CD8-positive, alpha-beta memory T cell (primary cell): ENCODE data around the gene WDFY2. TPM values are rescaled to one million over a fixed set of nuclear protein-coding genes. Genes with fewer than 3 reads are reported as not detected.

Experiments
- CTCF ChIA-PET: fragments of 350-600 bp; sonication (Branson Sonifier 250); formaldehyde crosslinking; loops from one replicate; lab custom pipeline; 2021; ENCODE audit warnings: antibody characterized with exemption; lab: Charles Lee
- POLR2A ChIA-PET: fragments of 350-600 bp; sonication (Branson Sonifier 250); formaldehyde crosslinking; loops from one replicate; lab custom pipeline; 2021; ENCODE audit warnings: antibody characterized with exemption; lab: Charles Lee
- DNase-seq, 5 donors: peaks; one replicate each; pipeline versions ENCODE4 v3.0.0 to v3.0.0-alpha.2; 2020 to 2022; ENCODE audit warnings: mixed read lengths in 1 of 5
- H3K27ac ChIP-seq: one replicate; pipeline ENCODE4 v1.7.0; 2013; ENCODE audit warnings: low read depth, mild to moderate bottlenecking, low read length, moderate library complexity
- H3K27me3 ChIP-seq: 2 replicates; pipeline ENCODE4 v1.7.0; 2013; ENCODE audit warnings: low read length, mild to moderate bottlenecking; ENCODE audit not compliant: insufficient read depth, poor library complexity, severe bottlenecking
- H3K36me3 ChIP-seq: 2 replicates; pipeline ENCODE4 v1.7.0; 2013; ENCODE audit warnings: mild to moderate bottlenecking, low read length, moderate library complexity; ENCODE audit not compliant: insufficient read depth
- H3K4me1 ChIP-seq: 2 replicates; pipeline ENCODE4 v1.7.0; 2013; ENCODE audit warnings: mild to moderate bottlenecking, low read length, moderate library complexity; ENCODE audit not compliant: insufficient read depth
- H3K4me3 ChIP-seq: 2 replicates; pipeline ENCODE4 v1.7.0; 2013; ENCODE audit warnings: mild to moderate bottlenecking, low read length
- H3K9me3 ChIP-seq: 2 replicates; pipeline ENCODE4 v1.7.0; 2013; ENCODE audit warnings: mild to moderate bottlenecking, low read length
- H3K27ac Mint-ChIP-seq, 8 donors: one replicate each; pipeline ENCODE4 v1.8.0; 2020 to 2021; ENCODE audit warnings: mixed read lengths in 8 of 8, mild to moderate bottlenecking in 6 of 8, inconsistent platforms in 3 of 8, moderate library complexity in 3 of 8
- H3K27me3 Mint-ChIP-seq, 2 donors: one replicate each; pipeline ENCODE4 v1.8.0; 2020 to 2021; ENCODE audit warnings: mixed read lengths in 2 of 2, mild to moderate bottlenecking in 1 of 2, moderate library complexity in 1 of 2
- H3K36me3 Mint-ChIP-seq, 3 donors: one replicate each; pipeline ENCODE4 v1.8.0; 2020 to 2021; ENCODE audit warnings: mixed read lengths in 3 of 3, inconsistent platforms in 1 of 3, mild to moderate bottlenecking in 1 of 3
- H3K4me1 Mint-ChIP-seq, 3 donors: one replicate each; pipeline ENCODE4 v1.8.0; 2020 to 2021; ENCODE audit warnings: mixed read lengths in 3 of 3, inconsistent platforms in 1 of 3, mild to moderate bottlenecking in 1 of 3
- H3K4me3 Mint-ChIP-seq, 7 donors: one replicate each; pipeline ENCODE4 v1.8.0; 2020 to 2021; ENCODE audit warnings: mixed read lengths in 7 of 7, mild to moderate bottlenecking in 6 of 7, moderate library complexity in 4 of 7, inconsistent platforms in 2 of 7
- H3K9me3 Mint-ChIP-seq, 5 donors: one replicate each; pipeline ENCODE4 v1.8.0; 2020 to 2022; ENCODE audit warnings: mixed read lengths in 5 of 5, mild to moderate bottlenecking in 3 of 5, moderate library complexity in 2 of 5, inconsistent platforms in 1 of 5
- polyA plus RNA-seq: library from polyadenylated mRNA; unstranded; fragments of 300-500 nt; fragmentation: Illumina TruSeq; gene quantifications from one replicate; pipeline ENCODE4 v1.2.3, GENCODE V29; 2021
- total RNA-seq, 2 experiments: library from RNA; stranded (reverse); gene quantifications; one replicate each; pipeline ENCODE4 v1.2.3, GENCODE V29; 2021

Gene WDFY2
- total and polyA plus RNA-seq, 3 experiments from 2014 or later, result 3.9 to 7.1 (median 6.1) TPM

- H3K27me3 Mint-ChIP-seq, result no peaks in the 10 kb centered on the region
- ChIA-PET CTCF (interaction anchor here (1.2 kb wide), 1 partner anchor 17 kb away, joined by 3 read pairs; no protein-coding TSS in a partner anchor), POLR2A (no interaction called here)
- H3K36me3 Mint-ChIP-seq, result peaks cover 24 to 69% (median 43%) of the 10 kb centered on the region in 3 donors
- peaks cover 3 to 16% (median 13%) of the 10 kb centered on the region in 5 donors for H3K9me3 Mint-ChIP-seq
- Histone ChIP-seq H3K4me1 (no peaks in the 10 kb centered on the region), H3K27me3 (no peaks in the 10 kb centered on the region), H3K36me3 (no peaks in the 10 kb centered on the region), H3K27ac (no peak overlapping the region), H3K9me3 (peaks cover 3% of the 10 kb centered on the region), H3K4me3 (no peak overlapping the region)
- H3K4me1 Mint-ChIP-seq, result no peaks in the 10 kb centered on the region
- H3K27ac Mint-ChIP-seq, result no peak overlapping the region
- DNase-seq, result no peak
- H3K4me3 Mint-ChIP-seq, result no peak overlapping the region
Measured at GRCh38 chr13:51747438-51748434, 163.5 kb downstream of the WDFY2 start.

DNA sequence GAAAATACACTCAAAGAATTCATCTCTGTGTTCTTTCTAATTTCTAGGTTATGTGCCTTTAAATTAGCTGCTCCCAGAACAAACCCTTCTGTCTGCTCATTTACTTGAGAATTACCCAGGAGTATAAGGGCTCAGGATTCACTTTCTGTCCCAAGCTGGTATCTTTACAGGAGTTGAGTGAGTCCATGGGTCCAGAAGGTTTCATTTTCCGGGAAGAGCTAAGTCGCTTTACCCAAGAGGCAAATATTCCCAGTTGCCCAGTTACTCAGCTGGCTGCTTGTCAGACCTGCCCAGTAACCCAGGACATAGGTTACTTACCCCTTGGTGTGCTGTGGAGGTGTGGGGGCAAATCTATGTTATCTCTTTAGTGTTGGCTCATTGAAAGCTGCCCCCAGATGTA is 172.4 kb downstream of the WDFY2 start:
- no peaks in the 10 kb centered on the region for H3K27me3 ChIP-seq
- no peak overlapping the region for H3K27ac ChIP-seq
- Mint-ChIP-seq H3K4me3 (no peak overlapping the region), H3K36me3 (peaks cover 9 to 86% (median 30%) of the 10 kb centered on the region in 3 donors), H3K9me3 (no peaks in the 10 kb centered on the region), H3K27ac (peak overlapping the region in 1 of 8 donors; percentile 38), H3K27me3 (no peaks in the 10 kb centered on the region), H3K4me1 (no peaks in the 10 kb centered on the region)
- POLR2A ChIA-PET, result no interaction called here
- no peaks in the 10 kb centered on the region for H3K9me3 ChIP-seq
- H3K4me3 ChIP-seq, result no peak overlapping the region
- no peaks in the 10 kb centered on the region for H3K4me1 ChIP-seq
- peaks cover 4% of the 10 kb centered on the region for H3K36me3 ChIP-seq
- DNase-seq, result no peak
- CTCF ChIA-PET, result no interaction called here

GRCh38 chr13:51758691-51759090 is 174.4 kb downstream of the WDFY2 start:
- Histone ChIP-seq H3K27ac (no peak overlapping the region), H3K9me3 (no peaks in the 10 kb centered on the region), H3K27me3 (no peaks in the 10 kb centered on the region), H3K36me3 (peaks cover 4% of the 10 kb centered on the region), H3K4me3 (no peak overlapping the region), H3K4me1 (no peaks in the 10 kb centered on the region)
- ChIA-PET POLR2A (no interaction called here), CTCF (interaction anchor here (1.1 to 1.3 kb wide), 4 partner anchors 8 to 304 kb away, joined by 3 to 5 read pairs (median 4); no protein-coding TSS in a partner anchor)
- no peak overlapping the region for H3K4me3 Mint-ChIP-seq
- DNase-seq, result no peak
- no peaks in the 10 kb centered on the region for H3K9me3 Mint-ChIP-seq
- no peaks in the 10 kb centered on the region for H3K4me1 Mint-ChIP-seq
- peaks cover 9 to 78% (median 28%) of the 10 kb centered on the region in 3 donors for H3K36me3 Mint-ChIP-seq
- peak overlapping the region in 1 of 8 donors; percentile 63 for H3K27ac Mint-ChIP-seq
- H3K27me3 Mint-ChIP-seq, result no peaks in the 10 kb centered on the region

- Mint-ChIP-seq H3K27me3 (no peaks in the 10 kb centered on the region), H3K4me3 (no peak overlapping the region), H3K36me3 (peaks cover 9 to 75% (median 25%) of the 10 kb centered on the region in 3 donors), H3K4me1 (peaks cover 4 to 5% (median 4%) of the 10 kb centered on the region in 3 donors), H3K27ac (peak overlapping the region in 1 of 8 donors; percentile 11), H3K9me3 (no peaks in the 10 kb centered on the region)
- Histone ChIP-seq H3K27me3 (no peaks in the 10 kb centered on the region), H3K4me3 (no peak overlapping the region), H3K9me3 (no peaks in the 10 kb centered on the region), H3K36me3 (peaks cover 4% of the 10 kb centered on the region), H3K4me1 (peaks cover 5% of the 10 kb centered on the region), H3K27ac (no peak overlapping the region)
- DNase-seq, result no peak
- ChIA-PET CTCF (interaction anchor here (1.1 to 1.3 kb wide), 3 partner anchors 9 to 305 kb away, joined by 3 to 4 read pairs (median 3); no protein-coding TSS in a partner anchor), POLR2A (no interaction called here)
Measured at GRCh38 chr13:51759240-51759639, 175.0 kb downstream of the WDFY2 start.

GRCh38 chr13:51760592-51760991 is 176.3 kb downstream of the WDFY2 start:
- Histone ChIP-seq H3K27me3 (no peaks in the 10 kb centered on the region), H3K36me3 (peaks cover 4% of the 10 kb centered on the region), H3K4me3 (no peak overlapping the region), H3K9me3 (no peaks in the 10 kb centered on the region), H3K4me1 (peaks cover 16% of the 10 kb centered on the region), H3K27ac (no peak overlapping the region)
- Mint-ChIP-seq H3K4me1 (peaks cover 16 to 18% (median 18%) of the 10 kb centered on the region in 3 donors), H3K27me3 (no peaks in the 10 kb centered on the region), H3K27ac (no peak overlapping the region), H3K36me3 (peaks cover 9 to 65% (median 22%) of the 10 kb centered on the region in 3 donors), H3K4me3 (no peak overlapping the region), H3K9me3 (no peaks in the 10 kb centered on the region)
- ChIA-PET CTCF (no interaction called here), POLR2A (interaction anchor here (0.5 kb wide), 1 partner anchor 53 kb away, joined by 3 read pairs; no protein-coding TSS in a partner anchor)
- DNase-seq, result no peak

DNA sequence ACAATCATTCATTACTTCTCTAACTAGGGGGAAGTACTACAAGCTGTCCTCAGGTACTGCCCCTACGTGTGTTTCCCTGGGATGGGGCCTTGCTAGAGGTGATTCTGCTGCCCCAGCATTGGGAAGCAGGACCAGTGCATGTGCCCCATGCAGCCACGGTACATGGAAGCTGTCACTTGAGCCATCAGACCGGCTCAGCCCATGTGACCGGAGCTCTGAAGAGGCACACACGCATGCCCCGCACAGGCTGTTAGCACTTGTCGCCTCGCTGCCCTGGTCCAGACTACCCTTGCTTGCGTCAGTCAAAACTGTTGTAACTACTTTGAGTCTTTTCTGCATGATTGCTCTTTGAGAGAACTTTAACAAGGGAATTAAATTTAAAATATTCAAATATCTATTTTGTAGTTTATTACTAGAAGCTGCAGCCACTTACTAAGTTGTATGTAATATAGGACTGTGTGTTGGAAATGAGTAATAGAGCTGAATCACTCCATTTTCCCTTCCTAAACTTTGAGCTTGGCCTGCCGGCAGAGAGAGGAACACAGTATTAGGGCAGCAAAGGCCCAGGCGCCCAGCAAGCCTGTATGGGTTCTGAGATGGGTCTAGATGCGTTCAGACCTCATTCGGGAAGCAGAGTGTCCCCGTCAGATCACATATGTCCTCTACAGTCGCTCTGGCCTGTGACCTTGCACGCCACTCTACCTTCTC is 177.5 kb downstream of the WDFY2 start:
- CTCF ChIA-PET, result no interaction called here
- POLR2A ChIA-PET, result no interaction called here
- peak overlapping the region in 5 of 8 donors; percentile 16 to 87 (median 50) for H3K27ac Mint-ChIP-seq

DNA sequence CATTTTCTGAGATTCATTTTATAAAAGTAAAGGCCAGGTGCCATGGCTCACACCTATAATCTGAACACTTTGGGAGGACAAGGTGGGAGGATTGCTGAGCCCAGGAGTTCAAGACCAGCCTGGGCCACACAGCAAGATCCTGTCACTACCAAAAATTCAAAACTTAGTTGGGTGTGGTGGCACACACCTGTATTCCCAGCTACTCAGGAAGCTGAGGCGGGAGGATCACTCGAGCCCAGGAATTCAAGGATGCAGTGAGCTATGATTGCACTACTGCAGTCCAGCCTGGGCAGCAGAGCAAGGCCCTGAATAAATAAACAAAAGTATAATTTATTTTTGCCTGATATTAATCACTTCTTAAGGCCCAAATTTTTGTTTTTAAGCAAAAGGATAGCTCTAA is 179.2 kb downstream of the WDFY2 start:
- Histone ChIP-seq H3K36me3 (peaks cover 4% of the 10 kb centered on the region), H3K4me3 (no peak overlapping the region), H3K9me3 (no peaks in the 10 kb centered on the region), H3K27me3 (no peaks in the 10 kb centered on the region), H3K27ac (no peak overlapping the region), H3K4me1 (peaks cover 16% of the 10 kb centered on the region)
- H3K27me3 Mint-ChIP-seq, result no peaks in the 10 kb centered on the region
- ChIA-PET CTCF (no interaction called here), POLR2A (interaction anchor here (0.7 kb wide), 1 partner anchor 309 kb away, joined by 4 read pairs; no protein-coding TSS in a partner anchor)
- peaks cover 17 to 20% (median 20%) of the 10 kb centered on the region in 3 donors for H3K4me1 Mint-ChIP-seq
- peaks cover 9 to 54% (median 17%) of the 10 kb centered on the region in 3 donors for H3K36me3 Mint-ChIP-seq
- H3K27ac Mint-ChIP-seq, result peak overlapping the region in 7 of 8 donors; percentile 32 to 96 (median 88)
- no peaks in the 10 kb centered on the region for H3K9me3 Mint-ChIP-seq
- no peak overlapping the region for H3K4me3 Mint-ChIP-seq
- DNase-seq, result no peak

More for the DNA sequence above, 177.5 kb downstream of the WDFY2 start:
- Histone ChIP-seq H3K27me3 (no peaks in the 10 kb centered on the region), H3K9me3 (no peaks in the 10 kb centered on the region), H3K36me3 (peaks cover 4% of the 10 kb centered on the region), H3K27ac (no peak overlapping the region), H3K4me3 (no peak overlapping the region), H3K4me1 (peaks cover 16% of the 10 kb centered on the region)
- Mint-ChIP-seq H3K9me3 (no peaks in the 10 kb centered on the region), H3K4me1 (peaks cover 17 to 20% (median 20%) of the 10 kb centered on the region in 3 donors), H3K27me3 (no peaks in the 10 kb centered on the region), H3K36me3 (peaks cover 9 to 60% (median 19%) of the 10 kb centered on the region in 3 donors), H3K4me3 (no peak overlapping the region)
- no peak for DNase-seq
